Caki2 (cell line): Measurements from ENCODE around the gene BPIFB6. TPM values are rescaled to one million over a fixed set of nuclear protein-coding genes. Genes with fewer than 3 reads are reported as not detected.

Experiments
- DNase-seq: peaks from one replicate; pipeline ENCODE4 v3.0.0-alpha.2; 2015; ENCODE audit warnings: low read depth
- in situ Hi-C: cut with HindIII; loops from 2 replicates; pipeline ENCODE4 v1.10.0; 2016; ENCODE audit warnings: low sequenced_read_pairs, low pct_unique_long_range_greater_than_20kb, mixed read lengths
- total RNA-seq: library from RNA; depleted of rRNA; stranded (reverse); fragments of >200 nt; shearing (Covaris generic); gene quantifications from 2 replicates; pipeline ENCODE4 v1.2.3, GENCODE V29; 2014; ENCODE audit warnings: low replicate concordance

Gene BPIFB6
- total RNA-seq, 1 experiment from 2014 or later = not detected

DNA sequence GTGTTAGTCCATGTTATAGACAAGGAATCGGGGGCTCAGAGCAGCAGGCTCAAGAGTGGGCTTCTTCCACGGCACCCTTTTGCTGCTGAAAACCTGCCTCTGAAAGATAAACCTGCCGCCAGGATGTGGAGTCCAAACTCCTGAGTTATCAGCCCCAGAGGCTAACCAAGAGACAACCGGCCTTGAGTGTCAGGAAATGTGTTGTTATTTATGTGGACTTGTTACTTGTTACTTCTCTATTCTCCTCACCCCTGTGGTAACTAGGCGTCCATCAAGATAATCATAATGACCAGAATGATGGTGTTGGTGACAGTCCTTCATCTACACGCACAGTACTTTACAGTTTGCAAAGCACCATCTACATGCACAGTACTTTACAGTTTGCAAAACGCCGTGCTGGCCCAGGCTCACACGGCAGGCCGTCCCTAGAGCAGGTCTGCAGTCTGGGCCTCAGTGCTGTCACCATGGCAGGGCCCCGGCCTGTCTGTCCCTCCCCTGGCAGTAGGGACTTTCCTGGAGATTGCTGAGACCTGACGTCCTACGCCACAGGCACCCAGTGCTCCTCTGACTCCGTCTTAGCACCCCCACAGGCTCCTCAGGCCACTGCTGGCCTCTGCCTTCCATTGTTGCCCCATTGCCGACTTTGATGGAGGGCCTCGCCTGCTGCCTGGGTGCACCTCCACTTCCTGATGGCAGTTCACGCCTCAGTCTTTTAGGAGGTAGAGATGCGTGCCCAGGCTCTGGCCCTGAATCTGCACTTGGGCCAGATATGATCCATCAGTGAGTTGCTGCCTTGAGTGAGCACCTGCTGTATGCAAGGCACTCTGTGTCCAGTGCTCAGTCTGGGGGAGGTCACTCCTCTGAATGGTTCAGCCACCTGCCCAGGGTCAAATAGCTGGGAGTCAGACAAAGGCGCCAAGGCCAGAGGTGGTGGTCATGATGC lies 38.9 kb downstream of the BPIFB6 start:
- in situ Hi-C loops = loop anchor here (10.0 kb wide), 1 partner anchor 146 kb away; no protein-coding TSS in a partner anchor
- no peak for DNase-seq

DNA sequence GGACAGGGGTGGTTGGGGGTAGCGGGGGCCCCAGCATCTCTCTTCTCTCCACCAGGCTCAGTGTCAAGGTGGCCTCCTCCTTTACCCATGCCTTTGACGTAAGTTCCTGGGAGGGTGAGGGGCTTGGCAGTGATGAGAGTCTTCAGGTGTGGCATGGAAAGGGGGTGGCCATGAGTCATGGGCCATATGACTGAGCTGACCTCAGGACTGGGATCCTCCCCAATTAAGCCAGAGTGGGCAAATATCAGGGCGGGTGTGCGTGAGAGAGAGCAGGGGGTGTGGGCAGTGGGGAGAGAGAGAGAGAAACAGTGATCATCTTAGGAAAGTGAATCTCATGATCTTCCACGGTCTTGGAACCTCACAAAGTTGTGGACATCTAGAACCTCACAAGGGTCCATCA lies 39.8 kb downstream of the BPIFB6 start:
- in situ Hi-C loops = loop anchor here (10.0 kb wide), 1 partner anchor 146 kb away; no protein-coding TSS in a partner anchor
- DNase-seq = no peak

DNA sequence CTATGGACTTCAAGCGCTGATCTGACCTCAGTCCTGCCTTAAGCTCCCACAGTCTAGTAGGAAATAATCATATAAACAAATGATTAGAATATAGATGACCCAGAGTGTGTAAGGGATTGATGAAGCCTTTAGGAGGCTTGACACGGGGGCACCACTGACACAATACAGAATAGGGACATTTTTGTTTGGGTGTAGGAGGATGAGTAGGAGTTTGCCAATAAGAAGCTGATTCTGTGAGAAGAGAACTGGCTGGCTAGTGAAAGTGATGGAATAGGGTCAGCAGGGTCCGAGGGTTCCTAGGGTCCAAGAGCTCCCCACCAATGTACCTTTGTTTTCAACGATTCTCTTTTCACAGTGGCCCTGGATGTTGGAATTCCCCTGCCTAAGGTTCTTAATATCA lies 40.9 kb downstream of the BPIFB6 start:
- DNase-seq = no peak
- in situ Hi-C loops = loop anchor here (10.0 kb wide), 1 partner anchor 148 kb away; no protein-coding TSS in a partner anchor

DNA sequence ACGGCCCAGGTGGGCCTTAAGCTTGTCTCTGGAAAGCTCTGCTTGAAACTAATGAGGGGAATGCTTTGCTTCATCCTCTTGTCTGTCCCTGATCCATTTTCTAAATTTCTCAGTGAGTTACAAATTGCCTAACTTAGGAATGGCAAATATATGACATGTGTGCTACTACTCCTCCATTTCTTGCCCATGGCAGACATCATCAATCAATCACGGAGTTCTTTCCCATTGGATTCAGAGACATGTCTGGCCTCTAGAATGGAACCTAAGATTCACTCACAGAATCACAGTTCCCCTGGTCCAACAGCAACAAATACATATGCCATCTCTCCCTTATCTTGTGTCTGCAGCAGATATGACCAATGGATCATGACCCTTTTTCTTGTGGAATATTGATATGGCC lies 41.4 kb downstream of the BPIFB6 start:
- no peak for DNase-seq
- in situ Hi-C loops = loop anchor here (10.0 kb wide), 1 partner anchor 148 kb away; no protein-coding TSS in a partner anchor

DNA sequence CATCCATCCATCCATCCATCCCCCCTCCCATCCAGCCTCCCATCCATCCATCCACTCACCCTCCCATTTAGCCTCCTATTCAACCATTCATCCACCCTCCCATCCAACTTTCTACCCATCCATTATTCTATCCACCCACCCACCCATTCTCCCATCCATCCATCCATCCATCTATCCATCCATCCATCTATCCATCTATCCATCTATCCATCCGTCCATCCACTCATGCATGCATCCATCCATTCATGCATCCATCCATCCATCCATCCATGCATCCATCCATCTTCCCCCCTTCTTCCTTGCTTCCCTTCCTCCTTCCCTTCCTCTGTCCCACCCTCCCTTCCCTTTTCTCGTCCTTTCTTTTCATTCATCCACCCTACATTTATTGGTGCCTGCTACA lies 43.2 kb downstream of the BPIFB6 start:
- in situ Hi-C loops = loop anchor here (10.0 kb wide), 1 partner anchor 150 kb away; no protein-coding TSS in a partner anchor
- DNase-seq = no peak

DNA sequence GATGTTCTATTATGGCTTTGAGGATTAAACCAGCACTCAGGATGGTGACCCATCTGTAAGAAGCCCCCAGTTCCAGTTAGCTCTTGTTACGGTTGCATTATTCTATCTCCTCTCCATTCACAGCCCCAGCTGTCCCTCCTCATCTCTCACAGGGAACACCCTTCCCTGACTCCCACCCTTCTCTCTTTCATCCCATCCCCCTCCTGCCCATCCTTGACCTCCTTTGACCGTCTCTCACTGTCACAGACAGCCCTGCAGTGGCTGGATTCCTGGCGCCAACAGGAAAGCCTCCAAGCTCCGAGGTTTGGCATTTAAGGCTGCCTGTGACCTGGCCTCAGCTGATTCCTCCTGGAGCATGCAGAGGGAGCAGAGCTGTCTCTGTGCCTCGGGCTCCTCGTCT lies 43.8 kb downstream of the BPIFB6 start:
- no peak for DNase-seq
- in situ Hi-C loops = loop anchor here (10.0 kb wide), 1 partner anchor 150 kb away; no protein-coding TSS in a partner anchor

DNA sequence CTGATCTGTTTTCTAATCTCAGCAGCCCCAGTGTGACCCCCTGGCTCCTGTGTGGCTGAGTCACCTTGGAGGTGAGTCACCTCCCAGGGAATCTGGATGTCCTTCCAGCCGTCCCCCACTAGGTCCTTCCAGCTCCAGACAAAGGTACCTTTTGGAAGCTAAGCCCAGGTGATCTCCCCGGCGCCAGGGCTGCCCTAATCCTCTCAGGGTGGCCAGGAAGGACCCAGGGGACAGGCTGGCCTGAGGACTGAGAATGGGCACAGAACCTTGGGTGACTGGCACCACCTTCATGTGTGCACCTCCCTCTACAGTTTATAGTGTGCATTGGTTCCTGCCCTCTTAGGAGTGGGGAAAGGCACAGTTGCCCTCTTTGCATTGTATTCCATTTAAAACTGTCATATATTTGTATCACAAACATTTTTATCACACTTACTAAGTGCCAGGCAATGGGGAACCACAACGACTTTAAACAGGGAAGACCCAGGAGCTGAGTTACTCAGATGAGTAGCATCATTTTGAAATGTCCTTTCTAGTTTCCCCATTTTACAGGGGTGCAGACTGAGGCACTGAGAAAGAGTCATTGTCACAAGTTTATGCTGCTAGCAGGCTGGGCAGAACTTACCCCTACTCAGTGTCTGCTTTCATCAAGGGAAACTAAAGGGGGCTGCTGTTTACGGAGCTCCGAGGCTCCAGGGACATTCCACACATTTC lies 45.4 kb downstream of the BPIFB6 start:
- in situ Hi-C loops = loop anchor here (10.0 kb wide), 1 partner anchor 152 kb away; no protein-coding TSS in a partner anchor
- peak; percentile 24 for DNase-seq

DNA sequence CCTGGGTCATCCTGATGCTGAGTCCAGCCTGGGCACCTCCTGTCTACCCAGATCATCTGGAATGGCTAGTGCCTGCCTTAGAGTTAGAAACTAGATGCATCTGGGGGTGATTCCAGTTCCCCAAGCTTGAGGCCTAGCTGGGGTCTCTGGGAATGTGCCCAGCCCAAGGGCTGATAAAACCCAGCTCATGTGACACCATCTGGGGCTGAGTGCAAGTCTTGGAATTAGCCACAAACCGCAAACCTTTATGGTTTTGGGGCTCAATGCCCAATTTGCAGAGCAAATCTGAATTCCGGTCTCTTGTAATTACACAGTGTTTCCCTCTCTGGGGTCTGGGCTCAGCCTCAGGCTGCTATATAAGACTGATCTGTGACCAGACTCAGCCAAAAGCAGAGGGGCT lies 47.8 kb downstream of the BPIFB6 start, which contains the start of gene BPIFB4:
Gene BPIFB4, plus strand, starts transcription at position 385 of the 400 bp plus-strand sequence. CDS start 1,884 bp downstream, outside the sequence.
- no peak for DNase-seq
- in situ Hi-C loops = loop anchor here (10.0 kb wide), 1 partner anchor 154 kb away; no protein-coding TSS in a partner anchor

DNA sequence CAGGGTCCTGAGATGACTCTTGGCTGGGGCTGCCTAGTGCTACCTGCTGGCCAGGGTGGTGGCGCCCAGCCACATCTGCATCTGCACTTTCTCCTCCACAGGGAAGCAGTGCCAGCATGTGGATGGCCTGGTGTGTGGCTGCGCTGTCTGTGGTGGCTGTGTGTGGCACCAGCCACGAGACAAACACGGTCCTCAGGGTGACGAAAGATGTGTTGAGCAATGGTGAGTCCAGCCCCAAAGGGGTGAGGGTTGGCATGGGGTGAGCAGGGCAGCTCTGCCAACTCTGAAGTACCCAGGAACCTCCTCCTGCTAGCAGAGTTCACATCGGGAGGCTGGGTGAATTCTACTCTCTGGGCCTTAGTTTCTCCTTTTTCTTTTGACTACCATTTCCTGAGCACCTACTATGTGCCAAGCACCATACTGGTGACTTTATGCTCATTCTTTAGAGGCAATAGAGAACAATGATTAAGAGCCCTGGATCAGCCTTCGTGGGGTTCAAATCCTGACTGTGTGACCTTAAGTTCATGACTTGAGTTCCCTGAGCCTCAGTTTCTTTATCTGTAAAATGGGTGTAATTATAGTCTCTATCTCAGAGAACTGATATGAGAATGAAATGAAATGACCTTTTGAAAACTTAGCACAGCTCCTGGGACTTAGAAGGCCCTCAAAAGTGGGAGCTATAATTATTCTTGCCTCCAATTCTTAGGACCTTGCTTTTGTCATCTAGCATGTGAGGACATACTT lies 50.1 kb downstream of the BPIFB6 start:
- no peak for DNase-seq
- in situ Hi-C loops = no loop called here

DNA sequence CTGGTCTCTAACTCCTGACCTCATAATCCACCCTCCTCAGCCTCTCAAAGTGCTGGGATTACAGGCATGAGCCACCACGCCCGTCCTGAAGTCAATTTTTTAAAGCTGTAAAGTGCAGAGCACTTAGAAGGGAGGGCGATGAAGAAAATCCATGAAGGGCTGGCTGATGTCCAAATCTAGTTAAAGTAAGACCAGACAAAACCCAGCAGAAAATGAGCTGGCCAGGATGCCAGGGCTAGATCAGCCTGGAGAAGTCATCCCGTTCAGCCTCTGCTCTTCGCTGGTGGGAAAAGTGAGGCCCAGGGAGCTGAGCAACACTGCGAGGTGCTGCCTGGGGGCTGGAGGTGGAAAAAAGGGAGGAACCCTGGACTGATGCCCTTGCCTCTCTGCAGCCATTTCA lies 51.1 kb downstream of the BPIFB6 start:
- in situ Hi-C loops = no loop called here
- DNase-seq = no peak

DNA sequence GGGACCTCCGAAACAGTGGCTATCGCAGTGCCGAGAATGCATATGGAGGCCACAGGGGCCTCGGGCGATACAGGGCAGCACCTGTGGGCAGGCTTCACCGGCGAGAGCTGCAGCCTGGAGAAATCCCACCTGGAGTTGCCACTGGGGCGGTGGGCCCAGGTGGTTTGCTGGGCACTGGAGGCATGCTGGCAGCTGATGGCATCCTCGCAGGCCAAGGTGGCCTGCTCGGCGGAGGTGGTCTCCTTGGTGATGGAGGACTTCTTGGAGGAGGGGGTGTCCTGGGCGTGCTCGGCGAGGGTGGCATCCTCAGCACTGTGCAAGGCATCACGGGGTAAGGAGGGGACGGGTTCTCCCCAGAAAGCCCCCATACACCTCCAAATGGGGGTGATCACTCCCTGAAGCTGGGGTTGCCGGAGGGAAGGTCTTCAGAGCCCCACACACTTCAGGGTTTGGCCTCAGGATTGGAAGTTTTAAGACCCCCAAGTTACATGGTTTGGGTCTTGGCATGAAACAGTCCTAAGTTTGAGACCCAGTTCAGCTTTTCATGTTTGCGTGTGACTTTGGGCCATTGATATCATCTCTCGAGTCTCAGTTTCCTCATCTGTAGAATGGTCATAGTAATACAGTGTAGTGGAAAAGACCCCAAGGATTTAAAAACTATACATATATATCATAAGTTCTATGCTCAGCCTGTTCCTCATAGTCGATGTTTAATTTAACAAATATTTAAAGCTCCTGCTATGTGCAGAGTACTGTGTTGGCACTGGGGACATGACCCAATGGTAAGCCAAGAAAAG lies 52.3 kb downstream of the BPIFB6 start:
- DNase-seq = no peak
- in situ Hi-C loops = no loop called here

DNA sequence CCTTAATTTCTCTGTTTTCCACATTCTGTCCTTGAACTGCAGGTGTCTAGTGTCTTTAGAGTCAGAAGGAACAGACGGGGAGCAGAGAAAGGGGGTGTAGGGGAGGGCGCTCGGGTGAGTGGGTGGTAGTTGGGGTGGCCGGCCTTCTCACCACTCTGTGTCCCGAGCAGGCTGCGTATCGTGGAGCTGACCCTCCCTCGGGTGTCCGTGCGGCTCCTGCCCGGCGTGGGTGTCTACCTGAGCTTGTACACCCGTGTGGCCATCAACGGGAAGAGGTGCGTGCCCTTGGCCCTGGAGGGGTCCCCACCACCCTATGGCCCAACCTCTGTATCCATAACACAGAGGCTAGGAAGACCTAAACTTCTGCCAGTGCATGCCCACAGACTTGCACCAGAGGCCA lies 53.3 kb downstream of the BPIFB6 start:
- DNase-seq = no peak
- in situ Hi-C loops = no loop called here

DNA sequence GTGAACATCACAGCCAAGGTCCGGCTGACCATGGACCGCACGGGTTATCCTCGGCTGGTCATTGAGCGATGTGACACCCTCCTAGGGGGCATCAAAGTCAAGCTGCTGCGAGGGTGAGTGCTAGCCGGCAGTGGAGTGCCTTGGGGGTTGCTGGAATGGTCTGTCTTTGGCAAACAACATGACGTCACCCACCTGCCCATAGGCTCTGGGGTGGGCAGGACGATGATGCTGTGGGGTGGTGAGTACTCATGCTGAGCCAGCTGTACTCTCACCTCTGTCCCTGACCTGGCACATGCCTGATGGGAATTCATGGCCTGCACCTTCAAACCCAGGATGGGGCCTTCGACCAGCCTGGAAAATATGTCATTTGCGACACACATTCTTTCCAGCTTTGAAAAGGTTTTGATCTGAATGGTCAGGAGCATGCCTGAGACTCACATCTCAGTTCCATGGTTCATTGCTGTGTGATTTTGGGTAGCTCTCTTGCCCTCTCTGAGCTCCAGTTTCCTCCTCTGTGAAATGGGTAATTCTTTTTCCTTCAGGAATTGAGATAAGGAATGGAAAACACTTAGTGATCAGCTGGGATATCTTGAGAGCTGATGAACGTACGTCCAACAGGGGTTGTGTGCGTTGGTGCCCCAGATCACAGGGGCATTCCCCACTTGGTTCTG lies 54.7 kb downstream of the BPIFB6 start:
- in situ Hi-C loops = no loop called here
- no peak for DNase-seq

DNA sequence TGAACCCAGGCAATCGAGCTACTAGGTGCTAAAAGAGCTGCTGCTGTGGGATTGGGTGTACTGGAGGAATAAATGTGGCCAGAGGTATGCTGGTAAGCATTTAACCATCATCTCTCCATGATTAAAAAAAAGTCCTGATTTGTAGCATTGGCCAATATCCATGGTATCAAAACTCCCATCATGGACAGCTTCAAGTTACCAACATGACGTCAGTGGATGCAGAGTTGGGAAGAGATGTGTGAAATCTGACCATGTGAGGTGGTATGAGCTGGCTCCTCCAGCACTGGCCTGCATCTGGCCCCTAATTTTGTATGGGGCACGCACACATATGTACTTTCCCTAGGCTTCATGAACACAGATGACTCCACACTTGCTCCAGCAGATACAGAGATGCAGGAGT lies 59.7 kb downstream of the BPIFB6 start:
- no peak for DNase-seq
- in situ Hi-C loops = no loop called here

DNA sequence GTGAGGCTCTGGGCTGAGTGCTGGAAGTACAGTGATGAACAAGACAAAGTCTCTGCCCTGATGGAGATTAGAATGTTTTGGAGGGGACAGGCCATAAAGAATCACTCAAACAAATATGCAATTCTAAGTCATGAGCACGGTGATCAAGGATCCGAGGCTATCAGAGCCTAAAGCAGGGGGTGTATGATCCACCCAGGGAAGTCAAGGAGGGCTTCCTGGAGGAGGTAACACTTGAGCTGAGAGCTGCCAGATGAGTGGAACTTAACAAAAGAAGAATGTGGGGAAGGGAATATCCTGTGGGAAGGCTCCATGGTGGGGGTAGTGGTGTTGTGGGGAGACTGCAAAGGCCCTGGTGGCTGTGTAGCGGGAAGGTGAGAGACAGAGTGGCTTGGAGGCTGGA lies 60.2 kb downstream of the BPIFB6 start:
- in situ Hi-C loops = no loop called here
- DNase-seq = no peak

DNA sequence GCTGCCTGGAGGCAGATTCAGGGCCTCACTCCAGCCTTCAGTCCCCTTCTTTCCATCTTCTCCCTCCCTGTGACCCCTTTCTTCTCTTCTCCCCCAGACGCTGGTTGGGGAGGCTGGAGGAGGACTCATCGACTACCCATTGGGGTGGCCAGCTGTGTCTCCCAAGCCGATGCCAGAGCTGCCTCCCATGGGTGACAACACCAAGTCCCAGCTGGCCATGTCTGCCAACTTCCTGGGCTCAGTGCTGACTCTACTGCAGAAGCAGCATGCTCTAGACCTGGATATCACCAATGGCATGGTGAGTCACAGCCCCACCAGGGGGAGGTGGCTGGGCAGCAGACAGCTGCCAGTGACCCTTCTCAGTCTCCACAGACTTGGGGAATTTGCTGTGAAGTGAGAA lies 60.9 kb downstream of the BPIFB6 start:
- in situ Hi-C loops = no loop called here
- no peak for DNase-seq

DNA sequence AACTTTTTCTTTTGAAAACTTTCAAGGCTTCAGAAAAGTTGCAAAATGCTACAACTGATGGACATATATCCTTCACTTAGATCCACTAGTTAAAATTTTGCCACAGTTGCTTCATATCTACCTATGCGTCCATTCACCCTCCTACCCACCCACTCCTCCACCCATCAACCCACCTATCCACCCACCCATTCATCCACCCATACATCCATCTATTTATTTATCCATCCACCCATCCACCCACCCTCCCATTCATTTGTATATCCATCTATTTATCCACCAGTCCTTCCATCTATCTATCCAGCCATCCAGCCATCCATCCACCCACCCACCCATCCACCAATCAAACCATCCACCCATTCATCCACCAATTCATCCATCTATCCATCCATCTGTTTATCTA lies 61.6 kb downstream of the BPIFB6 start:
- in situ Hi-C loops = no loop called here

More for the DNA sequence above, 61.6 kb downstream of the BPIFB6 start:
- no peak for DNase-seq
